Left lung (tissue), 10 donors: ENCODE measurements around the gene PARD6B. TPM values are rescaled to one million over a fixed set of nuclear protein-coding genes. Genes with fewer than 3 reads are reported as not detected.
"Not testable (repeated sequence)": the region's sequence is repeated elsewhere in the genome, so short reads cannot be mapped to it uniquely, and the experiment has no call there.

Experiments used
- ATAC-seq: fragments of 200-7000 bp; cut with Tn5 transposase; one replicate; pipeline ENCODE4 v1.9.1; 2020; ENCODE audit warnings: moderate library complexity
- DNase-seq, 4 donors: peaks; one replicate each; pipeline ENCODE4 v3.0.0-alpha.2; 2013 to 2020
- H3K27ac ChIP-seq, 2 donors: fragments of 200-600 bp; sonication (generic) in 1 of 2; one replicate each; pipeline versions ENCODE4 v1.5.0 to v1.8.0; 2020 to 2021
- H3K27me3 ChIP-seq, 2 donors: fragments of 200-600 bp; sonication (generic) in 1 of 2; one replicate each; pipeline versions ENCODE4 v1.5.0 to v1.8.0; 2020 to 2021
- H3K36me3 ChIP-seq, 2 donors: fragments of 200-600 bp; sonication (generic) in 1 of 2; one replicate each; pipeline versions ENCODE4 v1.5.0 to v1.8.0; 2020 to 2021
- H3K4me1 ChIP-seq, 2 donors: fragments of 200-600 bp; one replicate each; pipeline ENCODE4 v1.8.0; 2021
- H3K4me3 ChIP-seq, 2 donors: fragments of 200-600 bp; sonication (generic) in 1 of 2; one replicate each; pipeline versions ENCODE4 v1.5.0 to v1.8.0; 2020 to 2021; ENCODE audit warnings: mild to moderate bottlenecking in 1 of 2
- H3K9me3 ChIP-seq, 2 donors: fragments of 200-600 bp; sonication (generic) in 1 of 2; one replicate each; pipeline versions ENCODE4 v1.5.0 to v1.8.0; 2020 to 2021
- CTCF ChIP-seq, 2 donors: fragments of 200-600 bp; sonication (generic) in 1 of 2; IDR thresholded peaks; one replicate each; pipeline versions ENCODE4 v1.5.0 to v1.8.0; 2021; ENCODE audit warnings: antibody characterized with exemption in 2 of 2
- intact Hi-C, 2 donors: fragments of 100-400 bp; cut with DNase I; formaldehyde crosslinking; loops; one replicate each; pipeline versions ENCODE4 v1.11.2 to v1.14.2; 2022
- polyA plus RNA-seq, 6 donors: library from polyadenylated mRNA; unstranded; fragments of 120-200 nt; gene quantifications; one replicate each; pipeline ENCODE4 v1.2.1, GENCODE V29; 2013; ENCODE audit not compliant: insufficient read length in 6 of 6
- total RNA-seq, 2 donors: library from RNA; stranded (reverse); fragmentation: NEBNext Ultra II Directional; extraction: Animal tissue kit (Norgen Biotek cat#: 25700); gene quantifications; one replicate each; pipeline ENCODE4 v1.2.1, GENCODE V29; 2021
- donor health status: DM: no; HTN: yes; CAD: no.
- donor health status: DM: no; HTN: no; CAD: no.

Gene PARD6B
- total and polyA plus RNA-seq, 8 donors: 5.1 to 37.3 (median 7.5) TPM

GRCh38 chr20:50772420-50773185 is 41.2 kb downstream of the PARD6B start:
- intact Hi-C loops: no loop called here
- no peaks in the 10 kb centered on the region for H3K27me3 ChIP-seq
- no peak overlapping the region for H3K27ac ChIP-seq
- H3K4me3 ChIP-seq: no peak overlapping the region
- no peaks in the 10 kb centered on the region for H3K4me1 ChIP-seq
- no peaks in the 10 kb centered on the region for H3K36me3 ChIP-seq
- H3K9me3 ChIP-seq: no peaks in the 10 kb centered on the region
- TF ChIP-seq CTCF (IDR thresholded peaks at IDR 0.05): no peak
- no peak for DNase-seq
- no peak for ATAC-seq

- Histone ChIP-seq H3K9me3 (no peaks in the 10 kb centered on the region), H3K36me3 (no peaks in the 10 kb centered on the region), H3K27ac (no peak overlapping the region), H3K4me3 (no peak overlapping the region), H3K4me1 (no peaks in the 10 kb centered on the region), H3K27me3 (no peaks in the 10 kb centered on the region)
- no peak for TF ChIP-seq CTCF (IDR thresholded peaks at IDR 0.05)
- no peak for DNase-seq
- ATAC-seq: no peak
- intact Hi-C loops: no loop called here
Measured at GRCh38 chr20:50774515-50774914, 43.1 kb downstream of the PARD6B start.

GRCh38 chr20:50776122-50776817 is 44.9 kb downstream of the PARD6B start:
- no peak for DNase-seq
- no peak for TF ChIP-seq CTCF (IDR thresholded peaks at IDR 0.05)
- no peaks in the 10 kb centered on the region for H3K4me1 ChIP-seq
- H3K27me3 ChIP-seq: no peaks in the 10 kb centered on the region
- ATAC-seq: no peak
- intact Hi-C loops: no loop called here
- no peak overlapping the region for H3K4me3 ChIP-seq
- no peaks in the 10 kb centered on the region for H3K36me3 ChIP-seq
- no peaks in the 10 kb centered on the region for H3K9me3 ChIP-seq
- no peak overlapping the region for H3K27ac ChIP-seq

GRCh38 chr20:50777373-50777772 is 46.0 kb downstream of the PARD6B start:
- ATAC-seq (no peak), DNase-seq (no peak)
- intact Hi-C loops: no loop called here
- no peaks in the 10 kb centered on the region for H3K36me3 ChIP-seq
- no peak overlapping the region for H3K27ac ChIP-seq
- H3K27me3 ChIP-seq: no peaks in the 10 kb centered on the region
- TF ChIP-seq CTCF (IDR thresholded peaks at IDR 0.05): no peak
- no peaks in the 10 kb centered on the region for H3K9me3 ChIP-seq
- no peak overlapping the region for H3K4me3 ChIP-seq
- H3K4me1 ChIP-seq: no peaks in the 10 kb centered on the region

GRCh38 chr20:50778994-50779393 is 47.6 kb downstream of the PARD6B start:
- ATAC-seq, intact Hi-C loops, H3K27ac ChIP-seq, H3K4me1 ChIP-seq, H3K27me3 ChIP-seq, DNase-seq, H3K36me3 ChIP-seq, H3K9me3 ChIP-seq, H3K4me3 ChIP-seq: not testable (repeated sequence)
